HCT116 (cell line): ENCODE data around the gene KMO.

Source experiments
- CBX3 ChIP-seq: IDR thresholded peaks from 2 replicates; pipeline ENCODE4 v1.6.1; 2012; ENCODE audit warnings: low read depth
- CEBPB ChIP-seq: IDR thresholded peaks from 2 replicates; pipeline ENCODE4 v1.6.1; 2012; ENCODE audit warnings: low read depth
- CTCF ChIP-seq, 3 experiments: fragments of 200-600 bp in 1 of 3; sonication (generic) in 1 of 3; IDR thresholded peaks in 2 of 3; conservative IDR thresholded peaks in 1 of 3; 2 replicates each; pipeline ENCODE4 v1.5.1; 2012 to 2017; ENCODE audit warnings: low read depth in 2 of 3, low read length in 2 of 3, antibody characterized with exemption in 1 of 3, borderline replicate concordance in 1 of 3, control low read depth in 1 of 3, mild to moderate bottlenecking in 1 of 3, mixed read lengths in 1 of 3, mixed run types in 1 of 3, moderate library complexity in 1 of 3; ENCODE audit not compliant: insufficient read depth in 1 of 3
- EZH2 ChIP-seq: fragments of 200-600 bp; sonication (generic); IDR thresholded peaks from 2 replicates; pipeline ENCODE4 v1.6.1; 2017; ENCODE audit warnings: antibody characterized with exemption, mixed run types
- EZH2phosphoT487 ChIP-seq: fragments of 200-600 bp; IDR thresholded peaks from 2 replicates; pipeline ENCODE4 v1.6.1; 2018; ENCODE audit warnings: antibody characterized with exemption, borderline replicate concordance
- JUND ChIP-seq: IDR thresholded peaks from 2 replicates; pipeline ENCODE4 v1.6.1; 2012
- POLR2A ChIP-seq: IDR thresholded peaks from 2 replicates; pipeline ENCODE4 v1.7.0; 2011; ENCODE audit warnings: borderline replicate concordance; ENCODE audit not compliant: insufficient read depth, insufficient read length; ENCODE audit errors: extremely low read depth
- POLR2AphosphoS5 ChIP-seq: IDR thresholded peaks from 2 replicates; pipeline ENCODE4 v1.6.1; 2011; ENCODE audit warnings: mild to moderate bottlenecking, low read depth, low read length, moderate library complexity
- SRF ChIP-seq: IDR thresholded peaks from 2 replicates; pipeline ENCODE4 v1.6.1; 2012; ENCODE audit warnings: low read depth
- ZNF274 ChIP-seq: fragments of 200-500 bp; sonication (Bioruptor generic); IDR thresholded peaks from 2 replicates; pipeline ENCODE4 v1.6.1; 2014; ENCODE audit warnings: mild to moderate bottlenecking, low read depth, low read length, inconsistent platforms
- TF ChIP-seq, protein P1 (sequence below): IDR thresholded peaks from 2 replicates; pipeline ENCODE4 v1.6.1; 2012
- TF ChIP-seq, protein P2 (sequence below): IDR thresholded peaks from 2 replicates; pipeline ENCODE4 v1.6.1; 2011; ENCODE audit warnings: mild to moderate bottlenecking, low read length, moderate library complexity; ENCODE audit not compliant: insufficient replicate concordance; ENCODE audit errors: extremely low read depth

- no peak for TF ChIP-seq JUND
- TF ChIP-seq CTCF (IDR thresholded peaks at IDR 0.05 in 2 of 3, conservative IDR thresholded peaks at IDR 0.05 in 1 of 3; ENCODE audit: borderline replicate concordance in 1 of 3, insufficient read depth in 1 of 3, low read depth in 2 of 3, low read length in 2 of 3) = no peak
- no peak for TF ChIP-seq SRF
- no peak for TF ChIP-seq POLR2A
- no peak for TF ChIP-seq EZH2
- TF ChIP-seq EZH2phosphoT487 = no peak
- TF ChIP-seq, protein P1, sequence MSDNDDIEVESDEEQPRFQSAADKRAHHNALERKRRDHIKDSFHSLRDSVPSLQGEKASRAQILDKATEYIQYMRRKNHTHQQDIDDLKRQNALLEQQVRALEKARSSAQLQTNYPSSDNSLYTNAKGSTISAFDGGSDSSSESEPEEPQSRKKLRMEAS = no peak
- no peak for TF ChIP-seq CBX3
- TF ChIP-seq CEBPB = no peak
- no peak for TF ChIP-seq ZNF274
- no peak for TF ChIP-seq POLR2AphosphoS5
- TF ChIP-seq, protein P2, sequence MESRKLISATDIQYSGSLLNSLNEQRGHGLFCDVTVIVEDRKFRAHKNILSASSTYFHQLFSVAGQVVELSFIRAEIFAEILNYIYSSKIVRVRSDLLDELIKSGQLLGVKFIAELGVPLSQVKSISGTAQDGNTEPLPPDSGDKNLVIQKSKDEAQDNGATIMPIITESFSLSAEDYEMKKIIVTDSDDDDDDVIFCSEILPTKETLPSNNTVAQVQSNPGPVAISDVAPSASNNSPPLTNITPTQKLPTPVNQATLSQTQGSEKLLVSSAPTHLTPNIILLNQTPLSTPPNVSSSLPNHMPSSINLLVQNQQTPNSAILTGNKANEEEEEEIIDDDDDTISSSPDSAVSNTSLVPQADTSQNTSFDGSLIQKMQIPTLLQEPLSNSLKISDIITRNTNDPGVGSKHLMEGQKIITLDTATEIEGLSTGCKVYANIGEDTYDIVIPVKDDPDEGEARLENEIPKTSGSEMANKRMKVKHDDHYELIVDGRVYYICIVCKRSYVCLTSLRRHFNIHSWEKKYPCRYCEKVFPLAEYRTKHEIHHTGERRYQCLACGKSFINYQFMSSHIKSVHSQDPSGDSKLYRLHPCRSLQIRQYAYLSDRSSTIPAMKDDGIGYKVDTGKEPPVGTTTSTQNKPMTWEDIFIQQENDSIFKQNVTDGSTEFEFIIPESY = no peak
These were observed 47.0 kb upstream of the KMO start for GRCh38 chr1:241485145-241485544.
